GM12891 (cell line): ENCODE results near the gene DNASE1L1.

Experiments
- DNase-seq: peaks from one replicate; pipeline ENCODE4 v3.0.0; 2011; ENCODE audit warnings: low spot score; ENCODE audit not compliant: insufficient read length
- FAIRE-seq: peaks from 2 replicates; lab custom pipeline; 2011; peaks lifted over from hg19 to GRCh38; lab: Jason Lieb, UNC
- PAX5 ChIP-seq: IDR thresholded peaks from 2 replicates; pipeline ENCODE4 v1.6.1; 2011; ENCODE audit warnings: low read length, moderate library complexity, mild to moderate bottlenecking; ENCODE audit not compliant: insufficient read depth, severe bottlenecking
- POLR2A ChIP-seq: IDR thresholded peaks from 2 replicates; pipeline ENCODE4 v1.6.1; 2011; ENCODE audit warnings: low read depth, low read length, control low read depth
- POLR2AphosphoS5 ChIP-seq: IDR thresholded peaks from 2 replicates; pipeline ENCODE4 v1.6.1; 2011; ENCODE audit warnings: low read depth, low read length, control low read depth
- POU2F2 ChIP-seq: IDR thresholded peaks from 2 replicates; pipeline ENCODE4 v1.6.1; 2011; ENCODE audit warnings: low read depth, mild to moderate bottlenecking, control low read depth, low read length, moderate library complexity
- SPI1 ChIP-seq: IDR thresholded peaks from 2 replicates; pipeline ENCODE4 v1.6.1; 2011; ENCODE audit warnings: low read depth, low read length, control low read depth
- TAF1 ChIP-seq: IDR thresholded peaks from 2 replicates; pipeline ENCODE4 v1.6.1; 2011; ENCODE audit warnings: low read depth, low read length, control low read depth

The DNASE1L1 gene

DNA sequence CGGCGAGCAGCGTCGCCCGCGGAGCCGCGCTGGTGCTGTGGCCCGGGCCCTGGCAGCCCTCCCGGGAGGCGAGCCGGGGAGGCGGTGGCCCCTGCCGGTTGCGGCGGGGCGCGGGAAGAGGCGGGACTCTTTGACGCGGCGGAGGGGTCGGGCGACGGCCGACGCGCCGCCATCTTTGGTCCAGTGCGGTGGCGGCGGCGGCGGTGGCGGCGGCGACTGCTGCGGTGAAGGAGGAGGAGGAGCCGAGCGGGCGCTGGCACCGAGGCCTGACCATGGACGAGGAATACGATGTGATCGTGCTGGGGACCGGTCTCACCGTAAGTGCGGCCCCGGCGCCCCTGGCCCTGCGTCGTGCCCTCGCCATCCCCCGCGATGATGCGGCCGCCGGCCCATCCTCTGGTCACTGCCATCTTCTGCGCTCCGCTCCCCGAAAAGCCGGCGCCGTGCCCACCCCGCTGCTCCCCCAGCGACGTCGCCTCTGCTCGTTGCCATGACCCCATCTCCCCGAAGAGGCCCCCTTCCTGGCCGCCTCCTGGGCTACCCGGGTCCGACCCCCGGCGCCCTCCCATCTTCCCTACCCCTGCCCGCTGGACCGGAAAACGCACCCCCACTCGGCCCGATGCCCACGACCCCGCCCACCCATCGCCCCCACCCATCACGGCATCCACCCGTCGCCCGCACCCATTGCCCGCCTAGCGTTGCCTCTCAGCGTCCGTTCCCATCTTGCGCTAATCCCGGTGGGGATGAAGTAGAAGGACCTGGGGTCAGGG is 28.1 kb upstream of the DNASE1L1 start, which contains the start of gene GDI1:
Gene GDI1, plus strand, starts transcription at position 172 of the 770 bp plus-strand sequence. Its CDS starts 101 bp downstream, at position 273.
- TF ChIP-seq POLR2A (no peak), TAF1 (0 out of 2 replicates have a peak, but pooled peaks have one; percentile 42)
- FAIRE-seq (peak; percentile 61), DNase-seq (no peak)

DNA sequence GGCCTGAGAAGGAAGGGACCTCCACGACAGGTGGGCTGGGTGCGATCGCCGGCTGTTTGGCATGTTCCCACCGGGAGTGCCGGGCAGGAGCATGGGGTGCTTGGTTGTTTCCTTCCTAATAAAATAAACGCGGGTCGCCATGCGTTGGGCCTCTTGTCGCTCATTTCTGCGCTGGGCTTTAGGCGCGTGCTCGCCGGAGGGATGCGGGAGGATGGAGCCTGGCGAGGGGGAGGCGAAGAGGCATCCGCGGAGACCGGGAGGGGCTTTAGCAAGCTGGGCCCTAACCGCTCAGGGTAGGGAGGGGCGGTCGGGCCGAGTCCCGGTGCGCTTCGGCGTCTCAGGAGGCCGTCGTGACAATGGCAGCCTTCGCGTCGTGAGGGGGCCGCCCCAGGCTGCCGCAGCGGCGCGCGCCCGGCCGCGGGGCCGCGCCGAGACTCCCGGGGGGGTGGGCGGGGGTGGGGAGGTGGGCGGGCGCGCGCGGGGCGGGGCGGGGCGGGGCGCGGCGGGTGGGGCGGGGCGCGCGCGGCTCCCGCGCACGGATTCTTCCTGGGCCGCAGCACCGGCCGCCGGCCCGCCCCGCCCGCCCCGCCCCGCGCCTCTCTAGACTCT is 27.4 kb upstream of the DNASE1L1 start:
- no peak for FAIRE-seq
- DNase-seq, result peak; percentile 75
- no peak for TF ChIP-seq SPI1
- TF ChIP-seq POLR2A, result no peak
- TF ChIP-seq TAF1, result no peak
- no peak for TF ChIP-seq POU2F2
- TF ChIP-seq PAX5, result no peak
- no peak for TF ChIP-seq POLR2AphosphoS5

DNA sequence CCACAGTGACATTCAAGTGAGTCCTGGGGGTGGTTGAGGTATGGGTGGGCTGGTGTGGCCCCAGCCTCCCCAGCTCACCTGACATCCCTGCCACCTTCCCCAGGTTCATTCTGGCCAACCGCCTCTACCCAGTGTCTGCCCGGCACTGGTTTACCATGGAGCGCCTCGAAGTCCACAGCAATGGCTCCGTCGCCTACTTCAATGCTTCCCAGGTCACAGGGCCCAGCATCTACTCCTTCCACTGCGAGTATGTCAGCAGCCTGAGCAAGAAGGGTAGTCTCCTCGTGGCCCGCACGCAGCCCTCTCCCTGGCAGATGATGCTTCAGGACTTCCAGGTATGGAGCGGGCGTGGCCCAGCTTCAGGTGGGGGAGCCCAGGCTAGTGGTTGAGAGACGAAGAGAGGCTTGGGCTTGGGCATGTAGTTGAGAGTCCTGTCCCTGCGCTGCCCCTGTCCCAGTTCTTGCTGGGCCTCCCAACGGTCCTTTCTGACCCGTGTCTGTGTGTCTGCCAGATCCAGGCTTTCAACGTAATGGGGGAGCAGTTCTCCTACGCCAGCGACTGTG is 26.2 kb upstream of the DNASE1L1 start:
- no peak for DNase-seq
- FAIRE-seq, result no peak
- TF ChIP-seq TAF1 (no peak), POLR2A (no peak), SPI1 (no peak), POLR2AphosphoS5 (no peak), POU2F2 (no peak), PAX5 (no peak)

DNA sequence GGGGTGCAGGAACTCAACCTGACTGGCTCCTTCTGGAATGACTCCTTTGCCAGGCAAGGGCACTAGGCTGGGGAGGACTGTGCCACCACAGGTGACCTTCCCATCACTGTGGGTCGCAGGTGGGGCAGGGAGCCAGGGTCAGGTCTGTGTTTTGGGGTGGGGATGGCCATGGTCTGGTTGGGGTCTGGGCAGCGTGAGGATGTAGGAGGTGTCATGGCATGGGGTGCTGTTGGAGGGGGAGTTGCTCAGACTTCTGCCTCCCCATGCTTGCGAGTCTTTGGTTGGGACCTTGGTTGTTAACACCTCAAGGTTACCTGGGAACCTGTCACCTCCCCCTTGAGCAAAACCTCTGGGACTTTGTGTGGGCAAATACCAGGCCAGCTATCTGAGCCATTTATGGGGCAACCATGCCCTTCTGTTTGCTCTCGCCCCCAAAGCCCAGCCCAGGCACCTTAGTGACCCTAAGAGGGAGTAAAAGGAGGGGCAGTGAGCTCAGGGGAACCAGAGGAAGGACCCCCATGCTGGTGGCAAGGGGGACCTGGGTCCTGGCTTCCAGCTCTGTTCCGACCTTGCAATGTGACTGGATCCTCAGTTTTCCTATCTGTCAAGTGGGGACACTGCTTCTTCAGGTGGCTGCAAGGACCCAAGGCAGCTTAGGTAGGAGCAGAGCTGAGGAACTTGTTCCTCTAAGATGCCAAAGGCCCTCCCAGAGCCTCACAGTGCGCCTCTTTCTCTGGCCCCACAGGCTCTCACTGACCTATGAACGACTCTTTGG is 25.5 kb upstream of the DNASE1L1 start:
- TF ChIP-seq SPI1 (no peak), TAF1 (no peak), POLR2AphosphoS5 (no peak), POU2F2 (no peak), PAX5 (no peak), POLR2A (no peak)
- no peak for DNase-seq
- FAIRE-seq, result no peak

DNA sequence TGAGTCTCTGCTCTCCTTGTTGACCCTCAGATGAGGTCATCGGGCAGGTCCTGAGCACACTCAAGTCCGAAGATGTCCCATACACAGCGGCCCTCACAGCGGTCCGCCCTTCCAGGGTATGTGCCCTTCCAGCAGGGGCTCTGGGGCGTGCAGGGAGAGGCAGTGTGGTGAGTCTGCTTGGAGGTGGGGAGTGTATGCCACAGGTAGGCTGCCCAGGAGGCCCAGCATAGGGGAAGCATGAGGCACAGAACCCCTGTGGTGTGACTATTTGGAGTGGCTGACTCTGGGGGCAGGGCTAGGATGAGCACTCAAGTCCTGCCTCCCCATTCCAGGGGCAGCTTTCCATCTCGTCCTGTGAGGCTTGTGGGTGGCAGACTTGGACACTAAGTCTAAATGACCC is 24.6 kb upstream of the DNASE1L1 start:
- no peak for DNase-seq
- FAIRE-seq, result no peak
- TF ChIP-seq POU2F2 (no peak), TAF1 (no peak), POLR2AphosphoS5 (no peak), POLR2A (no peak), PAX5 (no peak), SPI1 (no peak)

DNA sequence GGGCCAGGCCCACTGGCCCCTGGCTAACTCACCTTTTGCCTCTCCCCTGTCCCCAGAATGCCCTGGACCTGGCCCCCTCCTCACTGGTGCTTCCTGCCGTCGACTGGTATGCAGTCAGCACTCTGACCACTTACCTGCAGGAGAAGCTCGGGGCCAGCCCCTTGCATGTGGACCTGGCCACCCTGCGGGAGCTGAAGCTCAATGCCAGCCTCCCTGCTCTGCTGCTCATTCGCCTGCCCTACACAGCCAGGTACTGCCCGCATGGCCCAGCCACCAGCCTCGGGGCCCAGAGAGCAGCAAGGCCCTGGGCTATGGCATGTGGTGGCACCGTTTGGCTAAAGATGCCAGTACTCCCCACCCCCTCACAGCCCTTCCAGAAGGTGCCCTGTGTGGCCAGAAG is 23.2 kb upstream of the DNASE1L1 start:
- no peak for TF ChIP-seq PAX5
- TF ChIP-seq POLR2A, result no peak
- no peak for TF ChIP-seq TAF1
- TF ChIP-seq POLR2AphosphoS5, result no peak
- TF ChIP-seq SPI1, result no peak
- no peak for TF ChIP-seq POU2F2
- no peak for FAIRE-seq

DNA sequence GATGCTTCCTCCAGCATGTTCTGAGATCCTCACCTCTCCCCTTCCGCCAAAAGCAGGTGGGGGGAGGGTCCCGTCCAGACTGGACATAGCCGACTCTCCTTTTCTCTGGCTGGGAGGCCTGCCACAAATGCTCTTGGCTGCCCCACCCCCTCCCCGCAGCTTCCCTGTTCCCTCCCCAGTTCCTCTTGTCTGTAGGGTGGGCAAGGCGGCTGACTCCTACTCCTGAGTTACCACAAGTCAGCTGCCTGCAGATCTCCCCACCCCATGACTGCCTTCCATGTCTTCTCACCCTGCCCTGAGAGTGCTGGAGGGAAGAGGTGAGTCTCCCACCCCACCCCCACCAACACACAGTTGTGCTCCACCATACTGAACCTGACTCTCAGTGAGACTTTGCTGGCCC is 22.3 kb upstream of the DNASE1L1 start:
- FAIRE-seq, result no peak
- no peak for DNase-seq
- TF ChIP-seq TAF1 (no peak), POU2F2 (no peak), PAX5 (no peak), SPI1 (no peak), POLR2AphosphoS5 (no peak), POLR2A (no peak)

More for the DNA sequence above, 23.2 kb upstream of the DNASE1L1 start:
- no peak for DNase-seq

DNA sequence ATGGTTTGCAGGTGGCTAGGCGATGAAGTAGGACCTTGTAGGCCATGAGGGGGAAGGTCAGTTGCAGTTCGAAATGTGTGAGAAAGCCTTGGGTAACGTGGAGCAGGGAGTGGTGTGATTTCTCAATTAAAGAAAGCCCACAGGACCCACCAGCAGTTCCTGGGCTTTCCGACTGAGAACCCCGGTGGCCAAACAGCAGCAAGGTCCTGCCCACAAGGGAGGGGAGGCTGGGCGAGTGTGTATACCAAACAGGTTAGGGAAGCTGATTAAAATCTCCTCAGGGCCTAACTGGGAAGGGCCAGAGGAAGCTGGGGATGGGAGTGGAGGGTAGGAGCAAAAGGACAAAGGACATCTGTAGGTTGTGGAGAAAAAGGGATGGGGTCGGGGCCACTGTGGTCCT is 21.9 kb upstream of the DNASE1L1 start:
- FAIRE-seq (no peak), DNase-seq (no peak)
- TF ChIP-seq POU2F2, result no peak
- no peak for TF ChIP-seq POLR2A
- TF ChIP-seq TAF1, result no peak
- TF ChIP-seq SPI1, result no peak
- TF ChIP-seq POLR2AphosphoS5, result no peak
- no peak for TF ChIP-seq PAX5

DNA sequence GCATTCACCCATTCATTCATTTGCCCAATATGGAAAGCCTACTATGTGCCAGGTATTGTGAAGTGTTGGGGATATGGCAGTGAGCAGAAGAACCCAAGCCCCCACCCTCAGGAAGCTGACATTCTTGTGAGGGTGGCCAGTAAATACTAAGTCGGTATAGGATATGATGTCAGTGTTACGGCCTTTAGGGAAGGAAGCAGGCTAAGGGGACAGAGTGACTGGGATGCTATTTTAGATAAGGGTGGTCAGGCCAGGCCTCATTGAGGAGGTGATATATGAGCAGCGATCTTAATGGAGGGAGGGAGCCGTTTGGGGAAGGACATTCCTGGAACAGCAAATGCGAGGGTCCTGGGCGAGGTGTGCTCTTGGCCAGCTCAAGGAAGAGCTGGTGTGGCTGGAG is 21.4 kb upstream of the DNASE1L1 start:
- TF ChIP-seq TAF1 (no peak), POU2F2 (no peak), POLR2AphosphoS5 (no peak), POLR2A (no peak), PAX5 (no peak), SPI1 (no peak)
- FAIRE-seq (no peak), DNase-seq (no peak)
